DOHH2 (cell line): ENCODE measurements around the gene HLCS.

Experiments used
- H3F3A ChIP-seq: fragments of 200-600 bp; sonication (generic), shearing (Covaris generic); 2 replicates; pipeline ENCODE4 v1.6.0; 2016; ENCODE audit warnings: antibody characterized with exemption, mild to moderate bottlenecking; ENCODE audit not compliant: control insufficient read depth, insufficient read depth
- H3K27ac ChIP-seq: fragments of 200-600 bp; sonication (generic); 2 replicates; pipeline ENCODE4 v1.5.1; 2014; ENCODE audit warnings: low read depth, mild to moderate bottlenecking, low read length, moderate library complexity
- H3K27me3 ChIP-seq: fragments of 200-600 bp; sonication (generic); 2 replicates; pipeline ENCODE4 v1.6.1; 2014; ENCODE audit warnings: mild to moderate bottlenecking, low read length, mixed read lengths; ENCODE audit not compliant: control insufficient read depth
- H3K36me3 ChIP-seq: fragments of 200-600 bp; sonication (generic); 2 replicates; pipeline ENCODE4 v1.6.1; 2014; ENCODE audit warnings: mild to moderate bottlenecking, low read length, moderate library complexity, mixed read lengths; ENCODE audit not compliant: control insufficient read depth
- H3K4me1 ChIP-seq: fragments of 200-600 bp; sonication (generic); 2 replicates; pipeline ENCODE4 v1.6.1; 2014; ENCODE audit warnings: mild to moderate bottlenecking, low read length, mixed read lengths; ENCODE audit not compliant: control insufficient read depth
- H3K4me2 ChIP-seq: fragments of 200-600 bp; sonication (generic); 2 replicates; pipeline ENCODE4 v1.6.0; 2014; ENCODE audit warnings: mild to moderate bottlenecking, low read length, moderate library complexity
- H3K4me3 ChIP-seq: fragments of 200-600 bp; sonication (generic); 2 replicates; pipeline ENCODE4 v1.5.1; 2014; ENCODE audit warnings: mild to moderate bottlenecking, low read length, mixed read lengths
- H3K79me2 ChIP-seq: fragments of 200-600 bp; sonication (generic); 2 replicates; pipeline ENCODE4 v1.6.1; 2014; ENCODE audit warnings: mild to moderate bottlenecking, low read length, mixed read lengths; ENCODE audit not compliant: control insufficient read depth
- H3K9me2 ChIP-seq: fragments of 200-600 bp; sonication (generic); replicated peaks from 2 replicates; pipeline ENCODE4 v1.6.1; 2014; ENCODE audit warnings: mild to moderate bottlenecking, low read length, mixed read lengths; ENCODE audit not compliant: control insufficient read depth
- H3K9me3 ChIP-seq: fragments of 200-600 bp; sonication (generic); 2 replicates; pipeline ENCODE4 v1.6.1; 2014; ENCODE audit warnings: antibody characterized with exemption, low read length, mixed read lengths; ENCODE audit not compliant: control insufficient read depth, insufficient read depth
- H4K20me1 ChIP-seq: fragments of 200-600 bp; sonication (generic); 2 replicates; pipeline ENCODE4 v1.6.0; 2014; ENCODE audit warnings: low read depth, mild to moderate bottlenecking, antibody characterized with exemption, low read length, moderate library complexity; ENCODE audit not compliant: control insufficient read depth, insufficient read depth
- EZH2phosphoT487 ChIP-seq: fragments of 200-600 bp; sonication (generic); IDR thresholded peaks from 2 replicates; pipeline ENCODE4 v1.6.1; 2017; ENCODE audit warnings: borderline replicate concordance, mild to moderate bottlenecking, antibody characterized with exemption, low read length, moderate library complexity, mixed read lengths
- TF ChIP-seq, protein P1 (sequence below): fragments of 200-600 bp; sonication (generic); IDR thresholded peaks from one replicate; pipeline ENCODE4 v1.5.1; 2014; ENCODE audit warnings: antibody characterized with exemption, mild to moderate bottlenecking, low read depth, low read length; ENCODE audit not compliant: poor library complexity, severe bottlenecking

The HLCS gene

GRCh38 chr21:36828208-36828607 lies 138.3 kb downstream of the HLCS start:
- Histone ChIP-seq H3F3A (no peaks in the 10 kb centered on the region), H3K36me3 (no peaks in the 10 kb centered on the region), H3K27me3 (no peaks in the 10 kb centered on the region), H3K9me3 (no peaks in the 10 kb centered on the region), H4K20me1 (no peaks in the 10 kb centered on the region), H3K4me2 (no peak overlapping the region), H3K79me2 (no peaks in the 10 kb centered on the region), H3K4me3 (no peak overlapping the region), H3K4me1 (peaks cover 7% of the 10 kb centered on the region), H3K9me2 (no peaks in the 10 kb centered on the region), H3K27ac (no peak overlapping the region)
- TF ChIP-seq, protein P1, sequence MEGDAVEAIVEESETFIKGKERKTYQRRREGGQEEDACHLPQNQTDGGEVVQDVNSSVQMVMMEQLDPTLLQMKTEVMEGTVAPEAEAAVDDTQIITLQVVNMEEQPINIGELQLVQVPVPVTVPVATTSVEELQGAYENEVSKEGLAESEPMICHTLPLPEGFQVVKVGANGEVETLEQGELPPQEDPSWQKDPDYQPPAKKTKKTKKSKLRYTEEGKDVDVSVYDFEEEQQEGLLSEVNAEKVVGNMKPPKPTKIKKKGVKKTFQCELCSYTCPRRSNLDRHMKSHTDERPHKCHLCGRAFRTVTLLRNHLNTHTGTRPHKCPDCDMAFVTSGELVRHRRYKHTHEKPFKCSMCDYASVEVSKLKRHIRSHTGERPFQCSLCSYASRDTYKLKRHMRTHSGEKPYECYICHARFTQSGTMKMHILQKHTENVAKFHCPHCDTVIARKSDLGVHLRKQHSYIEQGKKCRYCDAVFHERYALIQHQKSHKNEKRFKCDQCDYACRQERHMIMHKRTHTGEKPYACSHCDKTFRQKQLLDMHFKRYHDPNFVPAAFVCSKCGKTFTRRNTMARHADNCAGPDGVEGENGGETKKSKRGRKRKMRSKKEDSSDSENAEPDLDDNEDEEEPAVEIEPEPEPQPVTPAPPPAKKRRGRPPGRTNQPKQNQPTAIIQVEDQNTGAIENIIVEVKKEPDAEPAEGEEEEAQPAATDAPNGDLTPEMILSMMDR: no peak
- no peak for TF ChIP-seq EZH2phosphoT487

- TF ChIP-seq EZH2phosphoT487: no peak
- TF ChIP-seq, protein P1: no peak
- H3K4me1 ChIP-seq: no peaks in the 10 kb centered on the region
These were observed 140.8 kb downstream of the HLCS start for GRCh38 chr21:36825658-36826057.

GRCh38 chr21:36821032-36821299 lies 145.5 kb downstream of the HLCS start:
- no peaks in the 10 kb centered on the region for H4K20me1 ChIP-seq

More at GRCh38 chr21:36825658-36826057, 140.8 kb downstream of the HLCS start:
- no peaks in the 10 kb centered on the region for H3F3A ChIP-seq
- H3K27me3 ChIP-seq: no peaks in the 10 kb centered on the region
- H3K9me2 ChIP-seq: no peaks in the 10 kb centered on the region
- H3K27ac ChIP-seq: no peak overlapping the region
- no peaks in the 10 kb centered on the region for H3K79me2 ChIP-seq
- H3K9me3 ChIP-seq: no peaks in the 10 kb centered on the region
- H4K20me1 ChIP-seq: no peaks in the 10 kb centered on the region
- no peaks in the 10 kb centered on the region for H3K36me3 ChIP-seq
- no peak overlapping the region for H3K4me2 ChIP-seq
- H3K4me3 ChIP-seq: no peak overlapping the region

More at GRCh38 chr21:36821032-36821299, 145.5 kb downstream of the HLCS start:
- H3K4me3 ChIP-seq: no peak overlapping the region
- H3K27ac ChIP-seq: no peak overlapping the region
- no peaks in the 10 kb centered on the region for H3K36me3 ChIP-seq
- H3K79me2 ChIP-seq: no peaks in the 10 kb centered on the region
- H3K9me2 ChIP-seq: no peaks in the 10 kb centered on the region
- H3F3A ChIP-seq: no peaks in the 10 kb centered on the region
- no peaks in the 10 kb centered on the region for H3K27me3 ChIP-seq
- no peaks in the 10 kb centered on the region for H3K4me1 ChIP-seq
- no peaks in the 10 kb centered on the region for H3K9me3 ChIP-seq
- no peak overlapping the region for H3K4me2 ChIP-seq
- TF ChIP-seq, protein P1: no peak
- no peak for TF ChIP-seq EZH2phosphoT487
